Erythroblast (primary cell): ENCODE results near the gene CAPN15.
"Not testable (repeated sequence)": the region's sequence is repeated elsewhere in the genome, so short reads cannot be mapped to it uniquely, and the experiment has no call there.

Experiments
- DNase-seq, 2 experiments: peaks; one replicate each; lab custom pipeline; 2025; lab: John Stamatoyannopoulos, UW
- GATA1 ChIP-seq: IDR thresholded peaks from 2 replicates; pipeline ENCODE4 v1.6.1; 2011; ENCODE audit warnings: low read depth, mild to moderate bottlenecking, control low read depth, low read length, moderate library complexity
- POLR2A ChIP-seq: IDR thresholded peaks from 2 replicates; pipeline ENCODE4 v1.6.1; 2011; ENCODE audit warnings: mild to moderate bottlenecking, low read length

The CAPN15 gene

DNA sequence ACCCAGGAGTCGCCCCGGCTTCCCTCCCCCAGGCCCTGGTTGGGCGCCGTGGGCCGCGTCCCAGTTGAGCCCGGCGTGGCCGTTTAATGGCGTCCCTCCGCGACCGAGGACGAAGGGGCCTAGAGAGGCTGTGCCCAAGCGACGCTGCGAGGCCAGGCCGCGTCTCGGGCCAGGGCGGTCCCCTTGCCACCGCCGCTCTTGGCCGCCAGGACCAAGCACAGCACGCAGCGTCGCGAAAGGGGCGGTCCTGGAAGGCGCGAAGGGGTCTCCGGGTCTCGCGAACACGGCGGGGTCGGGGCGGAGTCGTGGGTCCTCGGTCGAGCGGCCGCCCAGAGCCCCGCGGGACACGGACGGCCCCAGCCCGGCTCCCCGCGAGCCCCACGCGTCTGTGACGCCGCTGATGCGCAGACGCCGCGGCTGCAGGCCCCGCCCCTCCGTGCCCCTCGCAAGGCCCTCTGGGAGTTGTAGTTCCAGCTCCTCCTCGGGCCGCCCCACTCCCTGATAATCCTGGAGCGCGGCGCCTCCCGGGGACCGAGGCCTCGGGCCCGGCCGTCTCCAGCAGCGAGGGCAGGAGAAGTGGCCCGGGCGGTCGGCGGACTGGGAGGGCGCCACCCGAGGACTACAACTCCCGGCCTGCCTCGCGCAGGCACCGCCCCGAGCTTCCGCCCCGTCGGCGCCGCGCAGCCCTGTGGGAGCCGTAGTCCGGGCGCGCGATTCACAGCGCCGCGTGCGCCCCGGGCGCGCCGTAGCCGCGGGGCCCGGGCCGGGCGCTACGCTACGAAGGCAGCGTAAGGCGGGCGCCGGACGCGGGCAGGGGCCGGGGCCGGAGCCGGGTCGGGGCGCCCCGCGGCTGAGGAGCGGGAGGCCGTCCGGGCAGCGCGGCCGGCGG, at the start of gene CAPN15:
Gene CAPN15 (plus strand): TSS at position 698 of the 889 bp plus-strand sequence. CDS start 19,127 bp downstream, outside the sequence.
- TF ChIP-seq GATA1 (no peak), POLR2A (peak; percentile 81)
- peak; percentile 95 to 98 for DNase-seq

DNA sequence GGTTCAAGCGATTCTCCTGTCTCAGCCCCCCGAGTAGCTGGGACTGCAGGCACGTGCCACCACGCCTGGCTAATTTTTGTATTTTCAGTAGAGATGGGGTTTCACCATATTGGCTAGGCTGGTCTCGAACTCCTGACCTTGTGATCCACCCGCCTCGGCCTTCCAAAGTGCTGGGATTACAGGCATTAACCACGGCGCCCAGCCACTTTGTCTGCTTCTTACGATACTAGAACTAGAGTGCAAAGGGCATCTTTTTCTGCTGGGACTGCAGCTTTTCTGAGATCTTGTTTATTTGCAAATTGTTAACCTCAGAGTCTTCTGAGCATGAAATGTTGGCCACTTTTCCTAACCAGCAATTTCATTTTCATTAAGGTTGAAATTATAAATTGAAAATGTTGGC, 49.2 kb upstream of the CAPN15 start:
- not testable (repeated sequence) for DNase-seq

DNA sequence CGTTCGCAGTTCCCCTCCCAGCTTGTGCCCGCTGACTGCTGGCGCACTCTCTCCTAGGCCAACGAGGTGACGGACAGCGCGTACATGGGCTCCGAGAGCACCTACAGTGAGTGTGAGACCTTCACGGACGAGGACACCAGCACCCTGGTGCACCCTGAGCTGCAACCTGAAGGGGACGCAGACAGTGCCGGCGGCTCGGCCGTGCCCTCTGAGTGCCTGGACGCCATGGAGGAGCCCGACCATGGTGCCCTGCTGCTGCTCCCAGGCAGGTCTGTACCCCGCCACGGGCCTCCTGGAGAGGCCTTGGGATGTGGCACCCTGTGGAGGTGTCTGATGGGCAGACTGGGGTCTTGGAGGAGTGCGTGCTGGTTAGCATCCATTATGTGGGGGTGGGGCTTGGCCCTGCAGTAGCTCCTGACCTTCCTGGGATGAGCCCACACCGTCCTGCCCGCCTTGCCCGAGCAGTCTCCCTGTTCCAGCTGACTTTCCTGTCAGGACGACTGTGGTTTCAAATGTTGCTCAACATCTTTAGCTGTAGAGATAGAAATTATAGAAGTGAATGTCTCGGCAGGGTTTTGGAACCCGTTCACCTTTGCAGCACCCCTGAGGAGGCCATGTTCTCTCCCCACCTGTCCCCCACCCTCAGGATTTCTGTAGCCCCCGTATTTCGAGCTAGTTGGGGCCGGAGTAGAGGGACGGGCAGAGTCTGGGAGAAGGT, 44.9 kb upstream of the CAPN15 start:
- DNase-seq = no peak
- TF ChIP-seq POLR2A (no peak), GATA1 (no peak)

DNA sequence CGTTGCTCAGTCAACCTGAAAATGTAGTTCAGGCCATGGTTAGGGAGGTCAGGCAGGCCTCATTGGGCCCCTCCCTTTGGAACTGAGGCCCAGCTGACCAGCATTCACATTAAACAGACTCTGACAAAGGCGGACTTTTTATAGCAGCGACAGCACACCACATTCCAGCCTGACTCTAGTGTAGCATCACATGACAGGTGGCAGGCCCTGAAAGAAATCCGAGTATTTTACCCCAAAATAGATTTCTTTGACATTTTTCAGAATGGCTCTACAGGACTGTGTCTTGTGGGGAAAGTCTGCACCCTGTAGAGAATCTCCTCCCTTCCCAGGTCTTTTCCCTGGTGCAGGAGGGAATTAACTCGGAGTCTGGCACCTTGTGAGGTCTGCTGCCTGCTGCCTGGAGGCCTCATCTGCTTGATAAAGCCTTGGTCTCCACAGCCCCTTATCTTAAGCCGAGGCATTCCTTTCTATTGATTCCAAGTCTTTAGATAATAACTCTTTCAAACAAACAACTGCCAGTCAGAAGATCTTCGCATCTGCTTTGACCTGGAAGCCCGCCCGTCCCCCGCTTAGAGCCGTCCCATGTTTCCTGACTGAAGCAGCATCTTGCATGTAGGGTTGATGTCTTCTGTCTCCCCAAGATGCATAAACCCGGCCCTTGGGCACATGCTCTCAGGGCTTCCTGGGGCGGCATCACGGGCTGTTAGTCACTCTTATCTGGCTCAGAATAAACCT, 44.0 kb upstream of the CAPN15 start:
- TF ChIP-seq GATA1 (no peak), POLR2A (no peak)
- peak; percentile 41 to 65 for DNase-seq

DNA sequence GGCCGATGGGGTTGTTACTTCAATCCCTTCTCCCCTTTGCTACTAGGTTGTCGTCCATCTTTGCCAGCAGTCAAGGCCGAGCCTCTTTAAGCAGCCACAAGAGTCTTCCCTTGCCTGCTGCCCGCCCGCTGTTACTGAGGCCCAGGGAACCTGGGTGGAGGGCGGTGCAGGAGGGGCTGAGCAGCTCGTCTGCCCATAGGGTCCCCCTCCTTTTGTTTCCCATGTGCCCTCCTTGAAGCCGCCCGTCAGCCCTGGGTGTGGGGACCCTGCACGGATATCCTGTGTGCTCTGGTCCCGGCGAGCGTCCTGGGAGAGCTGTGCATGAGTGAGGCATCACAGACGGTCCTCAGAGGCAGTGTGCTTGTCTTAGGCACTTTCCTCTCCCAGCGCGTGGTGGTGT, 37.9 kb upstream of the CAPN15 start:
- TF ChIP-seq POLR2A = no peak
- TF ChIP-seq GATA1 = no peak
- no peak for DNase-seq

DNA sequence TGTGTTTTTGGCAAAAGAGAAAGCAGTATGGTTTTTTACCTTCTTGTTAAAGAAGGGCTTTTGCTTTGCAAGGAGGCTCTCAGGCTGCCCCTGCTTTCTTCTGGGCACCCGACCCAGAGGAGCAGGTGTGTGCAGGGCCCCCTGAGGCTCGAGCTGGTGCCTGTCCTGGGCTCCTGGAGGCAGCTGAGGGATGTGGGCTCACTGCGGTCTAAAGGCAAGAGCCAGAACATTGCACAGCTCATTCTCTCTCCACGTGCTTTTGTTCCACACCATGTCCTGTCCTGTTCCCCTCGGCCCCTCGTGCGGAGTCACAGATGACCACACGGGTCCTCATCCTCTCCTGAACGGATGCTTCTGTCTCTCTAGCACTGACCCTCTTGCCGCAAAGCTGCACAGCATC, 36.7 kb upstream of the CAPN15 start:
- TF ChIP-seq GATA1 (no peak), POLR2A (no peak)
- DNase-seq = no peak

DNA sequence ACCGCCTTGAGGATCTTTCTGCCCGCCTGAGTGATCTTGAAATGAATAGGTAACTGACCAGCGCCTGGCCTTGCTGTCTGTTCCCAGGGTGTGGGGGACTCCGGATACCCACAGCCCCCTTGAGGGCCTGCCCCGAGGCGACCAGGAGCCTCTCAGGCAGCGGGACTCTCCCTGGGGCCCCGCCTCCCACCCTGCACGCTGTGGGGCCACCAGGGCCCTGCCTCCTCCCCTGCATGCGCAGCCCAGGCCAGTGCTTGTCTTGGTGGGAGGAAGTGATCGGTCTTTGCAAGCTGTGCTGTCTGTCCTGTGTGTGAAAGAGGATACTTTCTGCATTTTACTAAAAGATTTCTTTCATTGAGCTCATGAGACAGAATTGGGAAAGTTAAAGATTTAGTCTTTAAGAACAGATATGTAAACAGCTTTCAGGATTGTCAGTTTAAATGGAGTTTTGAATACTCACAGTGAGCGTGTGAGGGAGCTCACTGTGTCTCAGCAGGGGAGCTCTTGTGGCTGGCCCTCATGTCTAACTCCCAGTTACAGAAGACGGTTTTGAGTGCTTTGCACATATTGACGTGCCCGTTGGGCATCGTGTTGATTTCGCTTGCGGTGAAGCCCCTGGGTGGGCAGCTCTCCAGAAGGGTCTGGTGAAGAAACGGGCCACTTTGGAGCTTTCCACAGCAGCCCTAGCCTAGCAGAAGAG, 36.1 kb upstream of the CAPN15 start:
- DNase-seq = no peak
- no peak for TF ChIP-seq GATA1
- TF ChIP-seq POLR2A = no peak

DNA sequence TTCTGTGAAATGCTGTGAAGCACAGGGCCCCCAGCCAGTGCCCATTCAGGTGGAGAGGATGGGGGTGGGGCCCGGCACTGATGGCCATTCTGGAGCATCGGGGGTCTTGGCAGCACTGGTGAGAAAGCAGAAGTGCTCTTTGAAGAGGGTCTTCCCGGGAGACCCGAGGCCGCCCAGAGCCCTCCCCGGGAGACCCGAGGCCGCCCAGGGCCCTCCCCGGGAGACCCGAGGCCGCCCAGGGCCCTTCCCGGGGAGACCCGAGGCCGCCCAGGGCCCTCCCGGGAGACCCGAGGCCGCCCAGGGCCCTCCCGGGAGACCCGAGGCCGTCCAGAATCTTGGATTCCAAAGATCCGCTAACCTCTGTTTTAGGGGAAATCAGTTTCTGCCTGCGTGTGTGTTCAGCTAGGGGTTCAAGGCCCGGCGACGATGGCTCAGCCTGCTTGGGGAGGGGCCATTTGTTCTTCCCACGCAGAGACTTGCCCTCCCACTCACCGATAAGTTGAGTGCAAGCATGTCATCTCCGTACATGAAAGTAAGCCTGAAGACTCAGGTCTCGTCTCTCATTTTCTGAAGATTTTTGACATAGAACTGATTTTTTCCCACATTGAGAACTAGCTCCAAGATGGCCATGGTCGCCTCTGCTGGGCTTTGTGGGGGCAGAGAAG, 35.2 kb upstream of the CAPN15 start:
- no peak for DNase-seq
- TF ChIP-seq POLR2A (no peak), GATA1 (no peak)

DNA sequence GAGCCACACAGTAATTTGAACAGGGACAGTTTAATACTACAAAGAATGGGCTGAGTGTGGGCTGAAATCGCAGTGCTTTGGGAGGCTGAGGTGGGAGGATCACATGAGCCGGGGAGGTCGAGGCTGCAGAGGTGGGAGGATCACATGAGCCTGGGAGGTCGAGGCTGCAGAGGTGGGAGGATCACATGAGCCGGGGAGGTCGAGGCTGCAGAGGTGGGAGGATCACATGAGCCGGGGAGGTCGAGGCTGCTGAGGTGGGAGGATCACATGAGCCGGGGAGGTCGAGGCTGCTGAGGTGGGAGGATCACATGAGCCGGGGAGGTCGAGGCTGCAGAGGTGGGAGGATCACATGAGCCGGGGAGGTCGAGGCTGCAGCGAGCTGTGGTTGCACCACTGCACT, 32.8 kb upstream of the CAPN15 start:
- DNase-seq = not testable (repeated sequence)

DNA sequence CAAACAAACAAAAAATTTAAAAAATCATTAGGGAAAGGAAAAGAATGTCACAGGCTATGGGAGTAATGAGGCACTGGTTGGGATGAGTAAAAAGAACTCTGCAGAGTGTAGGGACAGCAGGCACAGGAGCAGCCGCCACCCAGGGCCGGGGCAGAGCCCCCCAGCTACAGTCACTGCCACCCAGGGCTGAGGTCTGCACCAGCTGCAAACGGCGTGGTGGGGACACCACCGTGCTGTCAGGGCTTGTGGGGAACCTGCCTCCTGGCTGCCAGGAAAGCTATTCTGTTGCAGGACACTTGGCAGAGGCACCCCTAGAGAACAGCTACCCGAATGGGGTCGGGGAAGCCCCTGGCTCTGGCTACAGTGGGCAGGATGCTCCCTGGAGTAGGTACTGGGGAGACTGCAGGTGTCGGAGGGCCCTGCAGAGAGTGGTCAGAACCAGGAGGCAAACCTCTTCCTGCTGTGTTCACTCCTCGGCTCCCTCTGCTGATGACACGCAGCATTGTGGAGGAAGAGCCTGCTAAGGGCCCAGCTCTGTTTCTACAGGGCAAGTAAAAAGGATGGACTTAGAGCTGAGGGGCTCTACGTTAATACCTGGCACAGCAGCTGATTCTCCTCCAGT, 32.3 kb upstream of the CAPN15 start:
- peak; percentile 57 to 67 for DNase-seq
- TF ChIP-seq POLR2A (no peak), GATA1 (no peak)

DNA sequence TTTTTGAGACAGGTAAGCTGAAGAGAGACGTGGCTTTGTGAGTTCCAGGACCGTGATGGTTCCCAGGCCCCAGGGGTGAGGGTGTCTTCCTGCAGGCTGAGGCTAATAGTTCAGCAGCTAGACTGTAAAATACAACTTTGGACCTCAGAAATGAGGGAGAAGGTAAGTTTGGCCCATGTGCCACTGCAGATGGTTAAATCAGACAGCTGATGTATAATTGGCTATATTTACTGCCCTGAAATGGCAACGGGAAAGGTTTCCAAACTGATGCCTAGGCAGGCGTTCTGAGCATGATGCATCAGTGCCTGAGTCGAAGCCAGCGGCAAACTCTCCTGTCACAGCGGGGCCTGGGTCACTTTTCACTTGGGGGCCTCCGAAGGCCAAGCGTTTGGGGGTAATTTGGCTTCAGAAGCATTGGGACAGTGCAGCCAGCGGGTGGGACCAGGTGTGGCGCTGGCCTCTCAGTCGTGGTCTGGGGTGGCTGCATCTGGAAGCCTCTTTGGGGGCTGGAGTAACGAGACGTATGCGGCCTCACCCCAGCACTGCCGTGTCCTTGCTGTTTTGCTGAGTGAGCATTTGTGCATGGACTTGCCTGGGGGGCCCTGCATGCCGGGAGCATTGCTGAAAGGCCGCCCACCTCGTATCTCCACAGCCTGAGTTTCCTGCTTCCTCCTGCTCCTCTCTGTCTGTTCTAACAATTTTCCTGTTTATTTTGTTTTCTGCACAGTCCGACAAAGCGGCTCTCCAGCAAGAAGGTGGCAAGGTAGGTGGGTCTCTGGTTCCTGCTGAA, 31.2 kb upstream of the CAPN15 start:
- DNase-seq = no peak
- TF ChIP-seq POLR2A = no peak
- no peak for TF ChIP-seq GATA1

DNA sequence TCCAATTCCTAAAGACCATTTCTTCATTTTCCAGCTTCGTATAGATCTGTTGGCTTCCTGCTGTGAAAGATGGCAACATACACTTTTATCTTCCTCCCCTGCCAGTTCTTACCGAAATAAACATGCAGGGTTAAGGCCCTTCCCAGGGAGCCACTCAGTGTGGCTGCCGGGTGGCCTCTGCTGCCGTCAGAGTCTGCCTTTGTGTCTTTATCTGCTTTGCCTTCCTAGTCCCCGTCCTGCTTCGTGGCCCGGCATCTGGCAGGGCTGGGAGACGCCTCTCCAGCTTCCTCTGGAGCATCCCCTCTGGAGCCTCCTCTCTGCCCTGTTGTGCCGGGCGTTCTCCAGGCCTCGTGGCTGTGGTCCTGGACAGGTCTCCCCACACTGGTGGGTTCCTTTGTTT, 30.3 kb upstream of the CAPN15 start:
- no peak for DNase-seq
- TF ChIP-seq GATA1 (no peak), POLR2A (no peak)
